OCI-LY1 (cell line): ENCODE measurements around the gene FBN1.

Experiments
- EZH2 ChIP-seq: fragments of 200-600 bp; sonication (generic), shearing (Covaris generic); IDR thresholded peaks from 2 replicates; pipeline ENCODE4 v1.8.0; 2017; ENCODE audit warnings: borderline replicate concordance, mixed run types, mild to moderate bottlenecking, antibody characterized with exemption, low read length, moderate library complexity, mixed read lengths
- TF ChIP-seq, protein P1 (sequence below): fragments of 200-600 bp; sonication (generic), shearing (Covaris generic); IDR thresholded peaks from 2 replicates; pipeline ENCODE4 v1.5.1; 2017; ENCODE audit warnings: mild to moderate bottlenecking, antibody characterized with exemption, low read length, moderate library complexity, mixed read lengths

DNA sequence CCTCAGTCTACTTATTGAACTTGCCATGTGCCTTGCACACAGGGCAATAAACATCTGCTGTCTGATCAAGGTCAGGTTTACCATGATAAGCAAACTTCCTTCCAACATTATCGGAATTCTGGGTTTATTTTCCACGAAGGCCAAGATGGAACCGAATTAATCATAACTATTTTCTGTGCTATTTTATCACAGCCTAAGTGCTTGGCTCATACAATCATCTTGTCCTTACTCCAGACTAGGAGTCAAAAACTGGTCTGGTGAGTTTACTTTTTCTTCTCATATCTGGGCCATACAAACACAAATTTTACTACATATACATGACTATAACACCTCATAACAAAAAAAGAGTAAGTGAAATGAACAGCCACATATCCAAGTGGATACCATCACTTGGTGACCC is 2.3 kb downstream of the FBN1 start:
- TF ChIP-seq, protein P1, sequence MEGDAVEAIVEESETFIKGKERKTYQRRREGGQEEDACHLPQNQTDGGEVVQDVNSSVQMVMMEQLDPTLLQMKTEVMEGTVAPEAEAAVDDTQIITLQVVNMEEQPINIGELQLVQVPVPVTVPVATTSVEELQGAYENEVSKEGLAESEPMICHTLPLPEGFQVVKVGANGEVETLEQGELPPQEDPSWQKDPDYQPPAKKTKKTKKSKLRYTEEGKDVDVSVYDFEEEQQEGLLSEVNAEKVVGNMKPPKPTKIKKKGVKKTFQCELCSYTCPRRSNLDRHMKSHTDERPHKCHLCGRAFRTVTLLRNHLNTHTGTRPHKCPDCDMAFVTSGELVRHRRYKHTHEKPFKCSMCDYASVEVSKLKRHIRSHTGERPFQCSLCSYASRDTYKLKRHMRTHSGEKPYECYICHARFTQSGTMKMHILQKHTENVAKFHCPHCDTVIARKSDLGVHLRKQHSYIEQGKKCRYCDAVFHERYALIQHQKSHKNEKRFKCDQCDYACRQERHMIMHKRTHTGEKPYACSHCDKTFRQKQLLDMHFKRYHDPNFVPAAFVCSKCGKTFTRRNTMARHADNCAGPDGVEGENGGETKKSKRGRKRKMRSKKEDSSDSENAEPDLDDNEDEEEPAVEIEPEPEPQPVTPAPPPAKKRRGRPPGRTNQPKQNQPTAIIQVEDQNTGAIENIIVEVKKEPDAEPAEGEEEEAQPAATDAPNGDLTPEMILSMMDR, result no peak
- no peak for TF ChIP-seq EZH2
